SHP77 (cell line): ENCODE results near the gene TFPT.

Experiments
- DNase-seq, 2 experiments: peaks; one replicate each; lab custom pipeline; 2025; lab: John Stamatoyannopoulos, UW

TFPT gene

DNA sequence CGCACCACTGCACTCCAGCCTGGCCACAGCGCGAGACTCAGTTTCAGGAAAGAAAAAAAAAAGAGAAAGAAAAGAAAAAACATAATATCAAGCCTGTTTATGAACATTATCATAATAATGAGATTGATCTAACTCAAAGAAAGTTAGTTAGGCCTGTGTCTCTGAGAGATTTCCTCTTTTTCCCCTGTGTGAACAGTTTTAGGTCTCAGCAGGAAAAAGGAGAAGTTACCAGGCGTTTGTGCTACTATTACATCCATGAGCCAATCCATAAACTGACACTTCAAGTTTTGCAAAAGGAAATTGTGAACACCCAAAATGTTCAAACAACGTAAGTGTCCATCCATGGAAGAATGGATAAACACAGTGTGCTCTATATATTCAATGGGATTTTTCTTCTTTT is 38.1 kb downstream of the TFPT start:
- no peak for DNase-seq

DNA sequence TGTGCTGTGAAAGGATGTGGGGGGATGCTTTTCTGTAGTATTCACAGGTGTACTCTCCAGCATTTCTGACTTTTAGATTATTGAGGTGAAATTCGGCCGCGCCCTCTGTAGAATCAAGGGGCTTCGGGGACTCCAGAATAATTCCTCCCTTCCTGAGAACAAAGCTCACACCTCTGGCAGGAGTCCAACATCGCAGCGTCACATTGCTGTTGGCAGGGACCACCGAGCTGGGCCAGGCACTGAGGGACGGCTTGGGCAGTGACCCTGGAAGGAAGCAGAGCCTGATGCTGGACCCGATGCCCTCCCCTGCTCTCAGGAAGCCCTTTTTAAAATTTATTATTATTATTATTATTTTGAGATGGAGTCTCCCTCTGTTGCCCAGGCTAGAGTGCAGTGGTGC is 40.6 kb downstream of the TFPT start:
- no peak for DNase-seq

DNA sequence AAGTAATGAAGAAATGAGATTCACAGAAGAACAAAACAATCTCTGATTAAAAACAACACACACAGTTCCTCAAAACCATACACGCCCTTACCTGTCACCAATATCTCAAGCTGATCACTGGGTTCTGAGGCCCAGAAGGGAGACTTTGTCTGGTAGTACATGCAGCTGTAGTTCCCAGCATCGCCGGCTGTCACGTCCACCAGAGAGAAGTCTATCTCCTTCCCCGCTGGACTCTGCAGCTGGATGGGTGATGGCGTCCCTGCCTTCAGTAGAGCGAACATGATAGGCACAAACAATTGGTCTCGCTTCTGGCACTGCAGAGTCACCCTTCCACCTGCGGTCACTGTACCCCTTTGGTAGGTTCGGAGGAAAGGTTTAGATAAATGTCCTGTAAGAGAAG is 41.6 kb downstream of the TFPT start:
- no peak for DNase-seq

DNA sequence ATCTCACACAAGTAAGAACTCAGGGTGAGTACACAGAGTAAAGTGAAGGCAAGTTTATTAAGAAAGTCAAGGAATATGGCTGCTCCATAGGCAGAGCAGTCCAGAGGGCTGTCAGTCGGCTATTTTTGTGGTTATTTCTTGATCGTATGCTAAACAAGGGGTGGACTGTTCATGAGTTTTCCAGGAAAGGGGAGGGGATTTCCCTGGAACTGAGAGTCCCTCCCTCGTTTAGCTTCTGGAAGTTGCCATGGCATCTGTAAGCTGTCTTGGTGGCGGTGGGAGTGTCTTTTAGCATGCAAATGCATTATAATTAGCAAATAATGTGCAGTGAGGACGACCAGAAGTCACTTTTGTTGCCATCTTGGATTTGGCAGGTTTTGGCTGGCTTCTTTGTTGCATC is 46.0 kb downstream of the TFPT start:
- no peak for DNase-seq

DNA sequence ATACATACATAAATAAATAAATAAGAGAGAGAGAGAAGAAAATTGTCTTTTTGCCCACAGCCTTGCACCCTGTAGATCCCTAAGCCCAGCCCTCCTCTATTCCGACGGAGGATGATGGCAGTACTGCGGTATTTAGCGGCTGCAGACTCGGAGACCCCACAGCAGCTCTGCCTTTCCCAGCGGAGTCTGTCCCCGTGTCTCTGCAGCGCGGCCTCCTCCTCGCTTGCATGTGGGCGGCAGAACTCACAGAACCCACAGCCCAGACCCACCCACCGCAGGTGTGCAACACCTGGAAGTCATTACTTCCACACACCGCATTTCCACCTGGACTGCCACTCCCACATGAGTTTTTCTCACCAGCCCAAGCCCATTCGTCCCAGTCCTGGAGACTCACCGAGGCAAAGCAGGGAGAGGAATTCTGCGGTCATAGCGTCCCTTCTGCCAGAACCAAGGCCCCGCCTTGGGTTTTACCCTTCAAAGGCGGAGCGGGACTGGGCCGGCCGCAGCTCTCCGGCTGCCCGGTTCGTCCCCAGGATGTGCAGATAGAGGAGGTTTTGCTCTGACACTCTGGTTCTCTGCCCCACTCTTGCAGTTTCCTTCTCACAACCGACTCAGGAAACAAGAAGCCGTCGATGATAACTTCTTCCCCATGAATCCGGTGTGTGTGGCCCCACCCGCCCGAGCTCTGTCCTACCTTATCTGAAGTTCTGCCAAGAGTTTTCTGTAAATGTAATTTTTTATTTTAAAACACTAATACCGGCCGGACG is 51.9 kb downstream of the TFPT start, which contains the start of gene VSTM1:
VSTM1 (minus strand) TSS at position 548 of the 767 bp plus-strand sequence; CDS start at position 428, 120 bp downstream.
- DNase-seq = no peak

DNA sequence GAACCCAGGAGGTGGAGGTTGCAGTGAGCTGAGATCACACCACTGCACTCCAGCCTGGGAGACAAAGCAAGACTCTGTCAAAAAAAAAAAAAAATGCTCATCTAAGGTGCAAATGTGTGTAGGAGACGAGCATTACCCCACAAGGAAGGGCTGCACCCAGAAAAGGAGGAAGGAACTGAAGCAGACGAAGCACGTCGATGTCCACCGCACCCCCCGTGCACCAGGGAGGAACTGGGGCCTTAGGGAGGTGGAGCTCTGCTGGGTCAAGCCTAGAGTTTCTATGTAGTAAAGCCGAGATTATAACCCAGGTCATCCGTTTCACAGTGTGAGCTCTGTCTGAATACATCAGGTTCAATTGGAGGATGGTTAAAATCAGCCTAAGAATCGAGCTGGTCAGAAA is 52.8 kb downstream of the TFPT start:
- no peak for DNase-seq
